ENCODE results near the gene WIPF2.
"Not testable (repeated sequence)": the region's sequence is repeated elsewhere in the genome, so short reads cannot be mapped to it uniquely, and the experiment has no call there.

Gene WIPF2

DNA sequence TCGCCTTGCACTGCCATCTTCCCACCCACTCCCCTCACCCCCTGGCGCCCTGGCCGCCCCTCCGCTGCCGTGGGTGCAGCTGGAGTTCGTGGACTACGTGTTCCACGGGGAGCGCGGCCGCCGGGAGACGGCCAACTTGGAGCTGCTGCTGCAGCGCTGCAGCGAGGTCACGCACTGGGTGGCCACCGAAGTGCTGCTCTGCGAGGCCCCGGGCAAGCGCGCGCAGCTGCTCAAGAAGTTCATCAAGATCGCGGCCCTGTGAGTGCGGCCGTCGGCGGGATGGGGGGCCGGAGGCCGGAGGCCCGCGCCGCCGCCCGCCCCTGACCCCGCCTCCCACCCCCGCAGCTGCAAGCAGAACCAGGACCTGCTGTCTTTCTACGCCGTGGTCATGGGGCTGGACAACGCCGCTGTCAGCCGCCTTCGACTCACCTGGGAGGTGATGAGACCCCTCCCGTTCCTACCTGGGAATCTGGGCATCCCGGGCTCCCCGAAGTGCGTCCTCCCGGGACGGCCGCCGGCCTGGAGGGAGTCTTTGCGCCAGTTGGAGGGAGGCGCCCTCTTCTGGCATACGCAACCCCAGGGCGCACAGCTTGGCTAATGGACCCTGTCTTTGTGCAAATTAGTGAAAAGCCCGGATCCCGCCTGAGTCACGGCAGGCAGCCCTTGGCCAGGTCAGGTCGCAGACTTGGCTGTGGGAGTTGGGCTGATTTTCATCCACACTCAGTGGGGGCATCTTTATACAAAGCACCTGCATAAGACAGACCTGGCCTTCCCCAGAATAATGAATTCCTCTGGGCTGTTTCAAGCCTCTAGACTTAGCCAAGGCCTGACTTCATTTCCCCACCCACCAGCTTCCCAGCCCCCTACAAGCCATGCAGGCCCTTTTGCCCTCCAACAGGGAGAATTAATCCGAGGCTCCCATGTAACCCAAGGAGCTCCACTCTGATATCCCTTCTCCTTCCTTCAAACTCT lies 27.6 kb upstream of the WIPF2 start:
- no peak for DNase-seq (ENCODE audit: low read depth)
- peak overlapping the region; percentile 51 for H3K4me3 ChIP-seq (ENCODE audit: low read length)
- TF ChIP-seq, protein P1, sequence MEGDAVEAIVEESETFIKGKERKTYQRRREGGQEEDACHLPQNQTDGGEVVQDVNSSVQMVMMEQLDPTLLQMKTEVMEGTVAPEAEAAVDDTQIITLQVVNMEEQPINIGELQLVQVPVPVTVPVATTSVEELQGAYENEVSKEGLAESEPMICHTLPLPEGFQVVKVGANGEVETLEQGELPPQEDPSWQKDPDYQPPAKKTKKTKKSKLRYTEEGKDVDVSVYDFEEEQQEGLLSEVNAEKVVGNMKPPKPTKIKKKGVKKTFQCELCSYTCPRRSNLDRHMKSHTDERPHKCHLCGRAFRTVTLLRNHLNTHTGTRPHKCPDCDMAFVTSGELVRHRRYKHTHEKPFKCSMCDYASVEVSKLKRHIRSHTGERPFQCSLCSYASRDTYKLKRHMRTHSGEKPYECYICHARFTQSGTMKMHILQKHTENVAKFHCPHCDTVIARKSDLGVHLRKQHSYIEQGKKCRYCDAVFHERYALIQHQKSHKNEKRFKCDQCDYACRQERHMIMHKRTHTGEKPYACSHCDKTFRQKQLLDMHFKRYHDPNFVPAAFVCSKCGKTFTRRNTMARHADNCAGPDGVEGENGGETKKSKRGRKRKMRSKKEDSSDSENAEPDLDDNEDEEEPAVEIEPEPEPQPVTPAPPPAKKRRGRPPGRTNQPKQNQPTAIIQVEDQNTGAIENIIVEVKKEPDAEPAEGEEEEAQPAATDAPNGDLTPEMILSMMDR (conservative IDR thresholded peaks at IDR 0.05; ENCODE audit: low read depth, low read length), result peak; percentile 84

DNA sequence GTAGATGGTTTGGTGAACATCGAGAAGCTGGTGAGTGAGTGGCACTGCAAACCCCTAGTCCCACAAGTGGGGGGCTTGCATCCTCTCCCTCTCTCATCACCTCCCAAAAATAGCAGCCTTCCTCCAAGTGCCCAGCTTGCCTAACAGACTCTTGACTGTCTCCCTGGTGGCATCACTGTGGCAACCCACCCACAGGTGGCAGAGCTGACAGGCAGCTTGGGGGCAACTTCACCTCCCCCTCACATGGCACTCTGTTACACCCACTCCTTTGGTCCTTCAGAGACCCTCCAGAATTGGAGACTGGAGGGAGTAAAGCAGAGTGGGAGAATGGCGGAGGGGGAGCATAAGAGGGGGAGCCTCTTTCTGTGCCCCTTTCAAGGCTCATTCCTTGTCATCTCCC lies 26.1 kb upstream of the WIPF2 start:
- DNase-seq (ENCODE audit: low read depth), result no peak
- TF ChIP-seq, protein P1 (conservative IDR thresholded peaks at IDR 0.05; ENCODE audit: low read depth, low read length), result no peak

DNA sequence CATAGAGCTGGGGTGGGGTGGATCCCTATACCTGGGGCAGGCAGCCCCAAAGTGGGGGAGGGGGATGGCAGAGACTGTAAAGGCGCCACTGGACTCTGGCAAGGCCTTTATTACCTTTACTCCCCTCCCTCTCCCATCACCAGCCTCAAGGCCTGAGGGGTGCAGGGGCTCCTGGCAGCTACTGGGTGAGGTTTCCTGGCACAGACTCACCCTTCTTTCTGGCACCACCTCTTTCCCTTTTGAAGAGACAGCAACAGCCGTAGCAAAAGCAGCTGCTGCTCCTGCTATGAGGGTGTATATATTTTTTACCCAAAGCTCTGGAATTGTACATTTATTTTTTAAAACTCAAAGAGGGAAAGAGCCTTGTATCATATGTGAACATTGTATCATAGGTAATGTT lies 24.3 kb upstream of the WIPF2 start:
- TF ChIP-seq, protein P1 (conservative IDR thresholded peaks at IDR 0.05; ENCODE audit: low read depth, low read length), result no peak
- H3K4me3 ChIP-seq (ENCODE audit: low read length), result no peak overlapping the region

More for the DNA sequence above, 26.1 kb upstream of the WIPF2 start:
- H3K4me3 ChIP-seq (ENCODE audit: low read length), result no peak overlapping the region

GRCh38 chr17:40197550-40197949 lies 21.6 kb upstream of the WIPF2 start:
- TF ChIP-seq, protein P1 (conservative IDR thresholded peaks at IDR 0.05; ENCODE audit: low read depth, low read length), result no peak
- H3K4me3 ChIP-seq (ENCODE audit: low read length), result no peak overlapping the region
- no peak for DNase-seq (ENCODE audit: low read depth)

More for the DNA sequence above, 24.3 kb upstream of the WIPF2 start:
- no peak for DNase-seq (ENCODE audit: low read depth)

DNA sequence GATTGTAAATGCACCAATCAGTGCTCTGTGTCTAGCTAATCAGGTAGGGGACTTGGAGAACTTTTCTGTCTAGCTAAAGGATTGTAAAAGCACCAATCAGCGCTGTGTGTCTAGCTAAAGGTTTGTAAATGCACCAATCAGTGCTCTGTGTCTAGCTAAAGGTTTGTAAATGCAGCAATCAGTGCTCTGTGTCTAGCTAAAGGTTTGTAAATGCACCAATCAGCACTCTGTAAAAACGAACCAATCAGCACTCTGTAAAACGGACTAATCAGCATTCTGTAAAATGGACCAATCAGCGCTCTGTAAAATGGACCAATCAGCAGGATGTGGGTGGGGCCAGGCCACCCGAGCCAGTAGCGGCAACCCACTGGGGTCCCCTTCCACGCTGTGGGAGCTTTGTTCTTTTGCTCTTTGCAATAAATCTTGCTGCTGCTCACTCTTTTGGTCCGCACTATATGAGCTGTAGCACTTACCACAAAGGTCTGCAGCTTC lies 21.1 kb upstream of the WIPF2 start:
- H3K4me3 ChIP-seq (ENCODE audit: low read length); DNase-seq (ENCODE audit: low read depth): not testable (repeated sequence)

DNA sequence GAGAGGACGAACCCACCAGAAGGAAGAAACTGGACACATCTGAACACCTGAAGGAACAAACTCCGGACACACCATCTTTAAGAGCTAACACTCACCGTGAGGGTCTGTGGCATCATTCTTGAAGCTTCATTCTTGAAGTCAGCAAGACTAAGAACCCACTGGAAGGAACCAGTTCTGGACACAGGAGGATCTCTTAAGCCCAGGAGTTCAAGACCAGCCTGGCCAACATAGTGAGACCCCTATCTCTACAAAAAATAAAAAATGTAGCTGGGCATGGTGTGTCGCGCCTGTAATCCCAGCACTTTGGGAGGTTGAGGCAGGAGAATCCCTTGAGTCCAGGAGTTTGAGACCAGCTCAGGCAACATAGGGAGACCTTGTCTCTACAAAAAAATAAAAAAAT lies 20.5 kb upstream of the WIPF2 start:
- TF ChIP-seq, protein P1 (conservative IDR thresholded peaks at IDR 0.05; ENCODE audit: low read depth, low read length), result no peak
- no peak for DNase-seq (ENCODE audit: low read depth)
- no peak overlapping the region for H3K4me3 ChIP-seq (ENCODE audit: low read length)

DNA sequence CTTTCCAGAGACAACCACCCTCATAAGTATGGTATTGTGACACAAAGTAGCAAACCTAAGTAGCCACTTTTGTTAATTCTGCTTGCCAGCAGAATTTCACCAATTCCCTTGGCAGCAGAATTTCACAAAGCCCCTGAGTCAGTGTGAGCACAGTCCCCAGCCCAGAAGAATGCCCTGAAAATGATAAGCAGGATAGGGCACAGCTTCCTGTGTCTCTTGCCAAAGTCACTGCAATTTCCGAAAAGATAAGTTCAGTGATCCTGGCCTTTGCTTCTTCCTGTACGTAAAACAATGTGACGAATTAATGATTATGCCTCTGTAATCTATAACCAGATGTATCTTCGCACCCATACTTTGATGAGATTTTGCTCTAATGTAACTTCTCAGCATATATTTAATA lies 16.0 kb upstream of the WIPF2 start:
- TF ChIP-seq, protein P1 (conservative IDR thresholded peaks at IDR 0.05; ENCODE audit: low read depth, low read length), result no peak
- DNase-seq (ENCODE audit: low read depth), result no peak
- H3K4me3 ChIP-seq (ENCODE audit: low read length), result no peak overlapping the region

DNA sequence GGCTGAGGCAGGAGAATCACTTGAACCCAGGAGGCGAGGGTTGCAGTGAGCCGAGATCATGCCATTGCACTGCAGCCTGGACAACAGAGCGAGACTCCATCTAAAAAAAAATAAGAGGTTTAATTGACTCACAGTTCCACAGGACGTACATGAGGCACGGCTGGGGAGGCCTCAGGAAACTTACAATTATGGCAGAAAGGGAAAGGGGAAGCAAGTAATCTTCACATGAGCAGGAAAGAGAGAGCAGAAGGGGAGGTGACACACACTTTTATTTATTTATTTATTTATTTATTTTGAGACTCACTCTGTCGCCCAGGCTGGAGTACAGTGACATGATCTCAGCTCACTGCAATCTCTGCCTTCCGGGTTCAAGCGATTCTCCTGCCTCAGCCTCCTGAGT lies 12.9 kb upstream of the WIPF2 start:
- not testable (repeated sequence) for DNase-seq (ENCODE audit: low read depth); H3K4me3 ChIP-seq (ENCODE audit: low read length)

Data from retinal pigment epithelial cell (primary cell).